ENCODE data around the gene EXOC3. TPM values are rescaled to one million over a fixed set of nuclear protein-coding genes. Genes with fewer than 3 reads are reported as not detected.
"Not testable (repeated sequence)": the region's sequence is repeated elsewhere in the genome, so short reads cannot be mapped to it uniquely, and the experiment has no call there.

The EXOC3 gene
- polyA plus RNA-seq, 3 donors: 32.4 to 40.8 (median 32.5) TPM

DNA sequence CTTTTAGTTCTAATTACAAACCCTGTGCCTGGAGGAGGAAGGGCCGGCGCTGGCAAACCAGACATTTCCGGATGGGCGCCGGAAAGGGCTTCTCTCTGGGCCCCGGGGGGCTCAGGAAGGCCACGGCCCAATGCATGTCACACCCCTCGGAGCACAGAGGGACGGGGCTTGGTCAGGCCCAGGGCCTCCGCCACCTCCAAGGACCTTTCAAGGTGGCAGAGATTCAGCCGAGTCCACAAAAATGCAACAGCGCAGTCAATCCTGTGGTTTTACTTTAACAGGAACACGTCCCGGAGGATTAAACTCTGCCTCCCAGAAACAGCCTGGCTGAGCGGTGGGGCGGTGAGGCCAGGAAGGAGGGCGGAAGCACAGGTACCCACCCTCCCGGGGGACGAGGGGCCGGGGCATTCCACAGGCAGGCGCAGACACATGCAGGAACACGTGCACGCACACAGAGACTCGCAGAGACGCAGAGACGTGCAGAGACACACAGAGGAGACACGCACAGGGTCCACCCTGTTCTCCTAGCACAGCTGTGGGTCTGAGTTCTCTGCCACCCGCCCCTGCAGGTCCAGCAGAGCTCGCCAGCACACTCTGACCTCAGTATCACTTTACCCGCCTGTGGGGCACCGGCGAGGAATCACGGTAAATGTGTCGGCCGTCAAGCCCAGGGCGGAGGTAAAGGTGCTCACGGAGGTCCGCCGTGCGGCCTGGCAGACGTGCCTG, 58.3 kb downstream of the EXOC3 start:
- no peak overlapping the region for H3K27ac ChIP-seq (ENCODE audit: low read depth, low read length)
- 52 to 67% (median 66%) methylated on average over 40 to 41 of the region's 41 CpGs for WGBS, 3 donors

DNA sequence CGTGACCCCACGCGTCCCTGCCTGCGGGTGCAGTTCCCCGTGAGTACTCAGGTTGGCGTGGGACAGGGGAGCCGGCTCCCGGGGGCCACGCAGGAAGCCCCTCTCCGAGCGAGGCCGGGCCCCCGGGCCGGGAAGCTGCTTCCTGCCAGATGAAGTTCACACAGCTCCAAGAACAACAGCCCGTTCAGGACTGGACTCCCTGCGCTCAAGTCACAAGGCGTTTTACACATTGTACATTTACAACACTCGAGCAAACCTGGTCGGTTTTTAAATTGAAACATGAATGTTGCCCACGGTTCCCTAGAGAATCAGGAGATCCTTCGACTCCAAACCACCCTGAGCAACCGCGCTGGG, 58.8 kb downstream of the EXOC3 start:
- WGBS, 3 donors: 18 to 60% (median 26%) methylated on average over 23 of the region's 23 CpGs
- no peak overlapping the region for H3K27ac ChIP-seq (ENCODE audit: low read depth, low read length)

DNA sequence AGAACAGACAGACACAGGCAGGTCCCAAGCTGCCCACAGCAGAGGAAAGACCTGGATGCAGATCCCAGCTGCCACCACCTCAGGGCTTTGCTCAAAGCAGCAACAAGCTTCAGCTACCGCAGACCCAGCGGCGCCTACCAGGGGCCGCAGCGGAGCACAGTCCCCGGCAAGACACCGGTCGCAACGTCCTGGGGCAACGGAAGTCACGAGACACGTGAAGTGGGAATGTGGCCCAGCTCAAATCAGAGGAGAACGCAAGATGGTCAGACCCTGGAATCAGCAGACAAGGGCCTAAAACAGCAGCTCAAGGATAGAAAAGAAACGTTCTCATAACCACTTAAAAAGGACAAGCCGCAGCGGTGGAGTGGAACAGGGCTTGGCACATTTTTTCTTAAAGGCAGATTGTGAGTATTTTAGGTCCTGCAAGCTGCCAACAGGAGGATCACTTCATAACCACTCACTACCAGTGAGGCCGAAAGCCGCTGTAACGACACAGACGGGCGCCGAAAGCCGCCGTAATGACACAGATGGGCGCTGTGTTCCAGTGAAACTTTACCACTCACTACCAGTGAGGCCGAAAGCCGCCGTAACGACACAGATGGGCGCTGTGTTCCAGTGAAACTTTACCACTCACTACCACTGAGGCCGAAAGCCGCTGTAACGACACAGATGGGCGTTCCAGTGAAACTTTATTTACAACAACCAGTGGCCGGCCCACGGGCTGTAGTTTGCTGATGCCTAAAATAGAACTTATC, 59.5 kb downstream of the EXOC3 start:
- no peak overlapping the region for H3K27ac ChIP-seq (ENCODE audit: low read depth, low read length)
- WGBS, 3 donors: 74 to 81% (median 78%) methylated on average over 36 of the region's 36 CpGs

DNA sequence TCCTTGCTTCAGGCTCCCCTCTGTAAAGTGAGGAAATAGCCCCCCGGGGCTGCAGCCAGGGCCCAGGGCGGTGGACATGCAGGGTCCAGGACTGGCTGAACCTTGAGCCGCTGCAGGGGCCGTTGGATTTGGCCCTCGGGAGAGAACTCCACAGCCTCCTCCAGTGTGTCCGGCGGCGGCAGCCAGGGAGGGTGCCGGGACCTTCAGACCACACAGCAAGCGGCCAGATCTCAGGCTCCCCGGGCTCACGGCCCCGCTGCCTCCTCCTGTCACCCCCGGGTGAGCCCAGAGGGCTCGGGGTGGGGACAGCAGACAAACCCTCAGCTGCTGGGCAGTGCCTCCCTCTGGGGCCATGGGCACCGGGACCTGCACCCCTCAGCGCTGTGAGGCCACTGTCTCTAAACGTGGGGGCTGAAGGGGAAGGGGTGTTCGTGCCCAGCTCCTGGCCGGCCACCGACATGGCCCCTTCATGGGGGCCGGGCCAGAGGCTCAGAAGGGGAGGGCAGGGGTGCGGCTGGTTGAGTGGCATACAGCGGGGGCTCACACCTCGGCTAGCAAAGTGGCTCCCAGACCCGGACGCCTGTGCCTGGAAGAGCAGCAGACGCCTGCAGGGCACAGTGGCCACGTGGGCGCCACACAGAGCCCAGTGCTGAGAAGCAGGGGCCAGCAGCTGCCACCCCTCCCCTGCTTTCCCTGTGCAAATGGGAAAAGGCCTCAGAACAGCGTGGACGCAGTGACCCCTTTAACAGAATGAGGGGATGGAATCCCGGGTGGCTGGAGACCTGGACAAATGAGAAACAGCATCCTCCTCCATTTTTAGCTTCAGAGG, 61.6 kb downstream of the EXOC3 start:
- no peak overlapping the region for H3K27ac ChIP-seq (ENCODE audit: low read depth, low read length)
- 58 to 73% (median 63%) methylated on average over 29 to 33 of the region's 33 CpGs for WGBS, 3 donors

DNA sequence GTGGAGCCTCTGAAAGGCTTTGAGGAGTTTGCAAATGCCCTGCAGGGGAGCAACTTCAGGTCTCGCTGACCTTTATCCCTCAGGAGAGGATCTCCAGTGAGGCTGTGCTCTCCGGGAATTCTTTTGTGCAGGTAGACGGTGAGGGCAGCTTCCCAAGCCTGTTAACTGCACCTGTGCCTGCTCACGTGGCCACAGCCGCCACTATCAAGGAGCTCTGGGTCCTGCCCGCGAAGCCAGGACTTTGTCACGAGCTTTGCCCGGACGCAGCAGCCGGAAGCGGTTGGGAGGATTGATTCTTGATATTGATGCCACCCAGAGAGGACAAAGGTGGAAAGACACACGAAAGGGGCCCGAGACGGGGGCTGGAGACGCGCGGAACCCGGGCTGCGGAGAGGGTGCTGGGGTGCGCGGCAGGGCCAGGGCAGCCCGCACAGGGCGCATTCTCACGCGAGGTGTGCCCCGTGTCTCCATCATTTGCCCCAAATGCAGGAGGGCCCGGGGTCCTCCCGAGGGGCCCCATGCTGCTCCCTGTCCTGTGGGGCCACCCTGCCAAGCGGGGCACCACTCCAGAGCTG, 63.1 kb downstream of the EXOC3 start:
- no peak overlapping the region for H3K27ac ChIP-seq (ENCODE audit: low read depth, low read length)
- WGBS, 3 donors: 42 to 77% (median 72%) methylated on average over 24 to 30 of the region's 30 CpGs

DNA sequence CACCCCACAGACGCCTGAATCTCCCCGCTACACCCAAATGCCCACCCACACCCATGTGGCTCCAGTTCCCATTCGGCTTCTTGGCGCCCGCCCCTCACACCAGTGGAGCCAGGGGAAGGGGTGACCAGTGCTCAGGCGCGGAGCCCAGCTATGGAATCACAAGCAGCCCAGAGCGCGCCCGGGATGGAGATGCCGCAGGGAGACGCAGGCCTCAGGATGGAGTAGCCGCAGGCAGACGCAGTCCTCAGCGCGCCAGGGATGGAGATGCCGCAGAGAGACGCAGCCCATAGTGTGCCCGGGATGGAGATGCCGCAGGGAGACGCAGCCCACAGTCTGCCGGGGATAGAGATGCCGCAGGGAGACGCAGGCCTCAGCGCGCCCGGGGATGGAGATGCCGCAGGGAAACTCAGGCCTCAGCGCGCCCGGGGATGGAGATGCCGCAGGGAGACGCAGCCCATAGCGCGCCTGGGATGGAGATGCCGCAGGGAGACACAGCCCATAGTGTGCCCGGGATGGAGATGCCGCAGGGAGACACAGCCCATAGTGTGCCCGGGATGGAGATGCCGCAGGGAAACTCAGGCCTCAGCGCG, 65.1 kb downstream of the EXOC3 start:
- whole genome bisulfite sequencing, 3 donors: 97 to 98% (median 98%) methylated on average over 38 to 42 of the region's 42 CpGs
- not testable (repeated sequence) for H3K27ac ChIP-seq (ENCODE audit: low read depth, low read length)

DNA sequence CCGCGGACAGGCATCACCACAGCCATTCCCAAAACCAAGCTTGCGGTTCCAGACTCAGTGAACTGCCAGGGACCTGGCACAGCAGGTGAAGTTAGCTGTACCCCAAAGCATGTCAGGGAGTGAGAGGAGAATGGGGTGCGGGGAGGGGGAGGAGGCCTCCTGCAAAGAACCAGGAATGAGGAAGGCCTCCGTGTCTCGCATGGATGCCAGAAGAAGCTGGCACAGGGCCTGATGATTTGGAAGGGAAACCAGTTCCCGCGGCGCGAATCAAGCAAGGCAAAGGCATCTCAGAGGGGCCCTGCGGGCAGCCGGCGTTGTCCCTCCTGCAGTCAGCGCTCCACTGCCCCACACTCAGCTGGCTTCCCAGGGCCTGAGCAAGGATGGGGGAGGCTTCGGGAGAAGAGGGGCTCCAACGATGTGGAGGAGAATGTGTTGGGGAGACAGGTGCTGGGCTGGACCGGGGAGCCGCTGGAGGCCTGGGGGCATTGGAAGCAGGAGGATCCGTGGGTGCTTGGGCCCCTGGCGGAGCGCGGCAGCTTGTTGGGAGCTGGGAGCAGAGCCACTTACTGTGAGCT, 66.7 kb downstream of the EXOC3 start:
- WGBS, 3 donors: 76 to 81% (median 79%) methylated on average over 22 of the region's 22 CpGs
- no peak overlapping the region for H3K27ac ChIP-seq (ENCODE audit: low read depth, low read length)

DNA sequence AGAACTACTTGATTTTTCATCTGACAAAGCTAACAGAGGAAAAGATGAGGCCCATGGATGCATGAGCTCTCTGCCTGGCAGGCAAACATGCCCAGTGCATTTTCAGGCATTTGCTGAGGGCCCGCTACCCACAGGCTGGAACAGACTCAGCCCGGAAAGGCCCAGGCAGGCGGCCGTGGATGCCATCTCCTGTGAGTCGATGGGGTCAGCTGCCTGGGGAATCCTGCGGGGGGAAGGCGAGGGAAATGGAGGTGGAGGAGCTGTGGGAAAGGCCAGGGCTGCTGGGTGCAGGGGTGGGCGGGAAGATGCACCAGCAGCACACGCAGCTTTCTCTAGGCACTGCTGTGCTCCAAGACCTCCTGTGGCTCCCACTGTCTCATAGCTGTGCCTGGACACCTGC, 67.5 kb downstream of the EXOC3 start:
- 67 to 81% (median 77%) methylated on average over 6 to 9 of the region's 9 CpGs for WGBS, 3 donors
- H3K27ac ChIP-seq (ENCODE audit: low read depth, low read length): no peak overlapping the region

DNA sequence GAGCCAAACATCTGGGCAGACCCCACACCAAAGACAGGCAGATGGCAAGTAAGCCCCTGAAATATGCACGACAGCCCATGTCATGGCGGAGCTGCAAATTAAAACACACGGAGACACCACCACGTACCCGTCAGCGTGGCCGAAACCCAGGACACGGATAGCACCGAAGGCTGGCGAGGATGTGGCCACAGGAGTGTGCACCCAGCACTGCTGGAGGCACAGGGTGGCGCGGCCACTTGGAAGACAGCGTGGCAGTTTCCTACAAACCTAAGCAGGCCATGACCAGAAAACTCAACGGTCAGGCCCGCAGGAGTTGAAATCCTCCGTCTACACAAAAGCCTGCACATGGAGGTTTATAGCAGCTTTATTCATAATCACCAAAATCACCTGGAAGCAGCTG, 68.5 kb downstream of the EXOC3 start:
- no peak overlapping the region for H3K27ac ChIP-seq (ENCODE audit: low read depth, low read length)
- WGBS, 3 donors: 91 to 93% (median 91%) methylated on average over 16 of the region's 16 CpGs

DNA sequence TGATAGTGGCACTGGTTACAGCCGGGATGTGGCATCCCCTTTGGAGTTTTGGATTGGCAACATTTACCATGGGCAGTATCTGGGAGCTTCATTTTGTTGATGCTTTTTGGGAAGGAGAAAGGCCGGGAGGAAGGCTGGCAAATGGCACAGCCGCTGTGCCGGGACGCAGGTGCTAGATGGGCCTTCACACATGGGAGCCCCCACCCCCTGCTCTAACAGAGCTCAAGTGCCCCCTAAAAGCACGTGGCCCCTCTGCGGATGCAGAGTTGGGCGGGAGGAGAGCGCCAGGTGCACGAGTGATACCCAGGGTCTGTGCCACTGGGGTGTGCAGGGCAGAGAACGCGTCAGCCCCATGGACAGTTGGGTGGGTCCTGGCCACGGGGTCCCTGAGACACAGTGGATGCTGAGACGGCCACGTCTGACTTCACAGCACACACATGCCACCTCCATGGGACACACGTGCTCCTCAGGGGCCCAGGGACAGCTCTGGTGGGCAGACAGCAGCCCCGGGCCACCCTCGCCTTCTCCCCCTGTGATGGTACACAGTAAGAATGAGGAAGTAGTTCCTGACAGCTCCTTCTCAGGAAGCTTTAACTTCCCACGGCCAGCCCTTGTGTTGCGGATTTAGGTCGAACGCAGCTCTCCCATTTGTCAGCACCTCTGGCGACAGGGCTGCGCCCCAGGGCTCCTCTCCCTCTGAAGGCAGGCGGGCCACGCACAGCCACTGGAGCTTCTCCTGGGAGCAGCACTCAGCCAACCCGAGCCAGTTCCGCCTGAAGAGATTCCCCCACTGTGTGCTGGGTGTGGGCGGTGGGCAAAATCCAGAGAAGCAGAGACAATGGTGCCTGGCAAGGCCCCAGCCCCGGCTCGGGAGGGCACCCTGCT, 70.5 kb downstream of the EXOC3 start:
- no peak overlapping the region for H3K27ac ChIP-seq (ENCODE audit: low read depth, low read length)

DNA sequence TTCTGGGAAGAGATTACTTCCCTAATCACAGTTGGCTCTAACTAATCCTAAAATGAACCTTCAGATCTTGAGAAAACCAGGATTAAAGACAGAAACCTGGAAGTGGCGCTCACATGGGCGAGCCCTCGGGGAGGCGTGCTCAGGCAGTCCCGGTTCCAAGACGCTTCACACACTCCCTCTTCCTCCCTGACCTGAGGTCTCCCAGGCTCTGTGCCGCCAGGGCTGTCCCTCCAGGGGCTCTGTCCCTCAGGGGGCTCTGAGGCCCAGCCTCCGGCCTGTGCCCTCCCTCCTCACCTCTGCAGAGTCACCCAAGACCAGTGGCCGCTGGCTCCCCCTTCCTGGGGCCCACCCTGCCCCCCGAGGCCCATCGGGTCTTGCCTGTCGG, 71.1 kb downstream of the EXOC3 start:
- no peak overlapping the region for H3K27ac ChIP-seq (ENCODE audit: low read depth, low read length)
- 58 to 75% (median 72%) methylated on average over 11 to 12 of the region's 12 CpGs for WGBS, 3 donors

More for the DNA sequence above, 70.5 kb downstream of the EXOC3 start:
- 60 to 63% (median 61%) methylated on average over 31 of the region's 31 CpGs for WGBS, 3 donors

DNA sequence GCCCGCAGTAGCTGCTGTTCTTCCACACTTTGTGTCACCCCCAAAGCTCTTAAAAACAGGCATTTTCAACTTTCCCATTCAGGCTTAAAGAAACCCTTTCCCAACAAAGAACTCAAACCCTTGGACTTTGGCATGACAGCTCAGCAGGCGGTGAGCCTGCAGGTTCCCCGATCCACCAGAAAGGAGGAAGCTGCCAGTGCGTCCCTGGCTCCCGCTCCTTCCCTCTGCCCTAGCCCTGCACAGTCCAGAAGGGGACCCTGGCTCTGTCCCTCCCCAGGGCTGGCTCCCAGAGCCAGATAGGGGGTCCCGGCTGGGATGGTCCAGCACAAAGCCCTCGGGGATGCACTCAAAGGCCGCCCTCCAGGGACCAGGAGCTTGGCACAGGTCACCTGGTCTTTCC, 71.7 kb downstream of the EXOC3 start:
- no peak overlapping the region for H3K27ac ChIP-seq (ENCODE audit: low read depth, low read length)
- 69 to 77% (median 73%) methylated on average over 8 of the region's 8 CpGs for WGBS, 3 donors

DNA sequence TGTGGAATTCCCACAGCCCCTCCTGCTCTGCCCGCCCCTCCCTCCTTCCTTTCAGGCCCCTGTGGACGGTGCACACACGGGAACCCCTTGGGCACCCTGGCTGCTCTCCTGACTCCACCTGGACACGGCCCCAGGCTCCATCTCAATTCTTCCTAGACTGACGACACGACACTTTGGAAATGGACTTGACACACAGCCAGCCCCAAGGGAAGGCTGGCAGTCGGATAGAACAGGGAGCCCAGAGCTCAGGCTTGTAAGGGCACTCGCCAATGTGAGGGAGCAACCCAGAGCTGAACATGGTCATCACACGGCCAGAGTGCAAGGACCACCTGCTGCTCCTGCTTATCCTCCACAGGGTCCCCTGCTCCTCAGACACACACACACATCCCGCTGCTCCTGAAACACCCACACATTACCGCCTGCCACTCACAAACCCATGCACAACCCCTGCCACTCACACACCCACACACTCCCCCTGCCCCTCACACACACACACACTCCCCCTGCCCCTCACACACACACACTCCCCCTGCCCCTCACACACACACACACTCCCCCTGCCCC, 72.4 kb downstream of the EXOC3 start:
- H3K27ac ChIP-seq (ENCODE audit: low read depth, low read length): no peak overlapping the region
- 19 to 53% (median 43%) methylated on average over 11 of the region's 11 CpGs for WGBS, 3 donors

DNA sequence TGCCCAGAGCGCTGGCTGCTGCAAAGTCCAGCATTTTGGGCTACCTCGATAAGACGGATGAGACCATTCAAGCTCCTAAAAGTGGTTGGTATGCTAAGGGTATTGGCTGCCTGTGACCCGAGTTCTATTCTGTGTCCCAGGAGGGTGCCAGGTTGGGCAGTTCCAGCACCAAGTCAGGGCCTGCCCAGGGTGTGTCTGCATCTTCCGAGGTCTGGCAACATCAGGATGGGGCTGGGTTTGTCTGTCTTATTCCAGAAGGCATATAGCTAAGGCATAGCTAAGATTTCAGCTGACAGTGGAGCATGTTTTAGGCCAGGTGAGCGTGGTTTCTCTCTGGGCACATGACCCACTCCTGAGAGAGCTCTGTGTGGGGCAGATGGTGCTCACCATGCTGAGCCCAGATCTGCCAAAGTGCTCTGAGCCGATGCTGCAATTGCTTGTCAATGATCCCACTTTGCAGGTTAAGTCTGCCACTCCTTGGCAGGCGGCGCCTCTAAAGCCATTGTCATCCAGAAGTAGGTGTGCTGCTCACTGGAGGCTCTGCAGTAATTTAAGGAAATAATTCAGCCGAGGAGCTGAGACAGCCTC, 73.5 kb downstream of the EXOC3 start:
- no peak overlapping the region for H3K27ac ChIP-seq (ENCODE audit: low read depth, low read length)
- 80 to 84% (median 82%) methylated on average over 10 of the region's 10 CpGs for WGBS, 3 donors
